K562 (cell line): ENCODE results near the gene EPB41L3. TPM values are rescaled to one million over a fixed set of nuclear protein-coding genes. Genes with fewer than 3 reads are reported as not detected.

Source experiments
- ATAC-seq: fragments of 200-7000 bp; cut with Tn5 transposase; 3 replicates; pipeline ENCODE4 v1.9.1; 2020; ENCODE audit warnings: moderate library complexity
- BruUV-seq: library from RNA; stranded (reverse); fragments of 400-500 nt; replicated peaks from 2 replicates; lab custom pipeline; 2021; lab: Mats Ljungman, UMichigan
- CTCF ChIA-PET: fragments of 300-600 bp; formaldehyde crosslinking; extraction: SDS; loops from one replicate; lab custom pipeline; 2021; ENCODE audit warnings: low intra/inter-chr PET ratio; lab: Yijun Ruan, JAX
- POLR2A ChIA-PET: fragments of 300-600, 350-650 bp; sonication (Branson Sonifier 250); formaldehyde crosslinking; extraction: SDS; loops from one replicate; lab custom pipeline; 2021; ENCODE audit warnings: antibody characterized with exemption, inconsistent platforms; lab: Yijun Ruan, JAX
- DNase-seq, 4 experiments: peaks; one replicate each; pipeline versions ENCODE4 v3.0.0 to v3.0.0-alpha.2; 2011 to 2018; ENCODE audit warnings: low spot score in 3 of 4, mixed read lengths in 3 of 4; ENCODE audit errors: extremely low read depth in 1 of 4
- FAIRE-seq: peaks from 2 replicates; lab custom pipeline; 2011; peaks lifted over from hg19 to GRCh38; lab: Jason Lieb, UNC
- H2AFZ ChIP-seq: 2 replicates; pipeline ENCODE4 v1.6.0; 2011; ENCODE audit warnings: low read depth, low read length, control low read depth, inconsistent platforms
- H3K27ac ChIP-seq: fragments of 200-600 bp; 3 replicates; pipeline ENCODE4 v1.8.0; 2011; ENCODE audit warnings: low read depth, mild to moderate bottlenecking, control low read depth, inconsistent platforms, low read length, moderate library complexity, mixed read lengths; ENCODE audit errors: extremely low read depth
- H3K27me3 ChIP-seq, 2 experiments: fragments of 300-600 bp in 1 of 2; 2 replicates in 1 of 2; 3 replicates in 1 of 2; pipeline versions ENCODE4 v1.6.0 to v1.8.0; 2011; ENCODE audit warnings: inconsistent platforms in 2 of 2, low read length in 2 of 2, mild to moderate bottlenecking in 1 of 2, mixed read lengths in 1 of 2, moderate library complexity in 1 of 2; ENCODE audit not compliant: control insufficient read depth in 2 of 2, insufficient read depth in 2 of 2
- H3K36me3 ChIP-seq: fragments of 300-600 bp; 3 replicates; pipeline ENCODE4 v1.8.0; 2011; ENCODE audit warnings: mild to moderate bottlenecking, low read length, inconsistent platforms; ENCODE audit not compliant: control insufficient read depth, insufficient read depth
- H3K4me1 ChIP-seq, 2 experiments: fragments of 200-600 bp in 1 of 2; replicated peaks in 1 of 2; 2 replicates in 1 of 2; 3 replicates in 1 of 2; pipeline versions ENCODE4 v1.5.1 to v1.8.0; 2011; ENCODE audit warnings: inconsistent platforms in 2 of 2, low read length in 2 of 2, mild to moderate bottlenecking in 1 of 2, mixed read lengths in 1 of 2, moderate library complexity in 1 of 2; ENCODE audit not compliant: control insufficient read depth in 2 of 2, insufficient read depth in 2 of 2
- H3K4me2 ChIP-seq: 2 replicates; pipeline ENCODE4 v1.6.1; 2011; ENCODE audit warnings: low read length, control low read depth, inconsistent platforms, mixed read lengths; ENCODE audit not compliant: insufficient read depth
- H3K4me3 ChIP-seq: fragments of 200-600 bp; sonication (generic), shearing (Covaris generic); 2 replicates; pipeline ENCODE4 v1.5.1; 2016; ENCODE audit warnings: control low read depth, inconsistent platforms
- H3K79me2 ChIP-seq: fragments of 200-600 bp; 3 replicates; pipeline ENCODE4 v1.8.0; 2011; ENCODE audit warnings: low read length, inconsistent platforms; ENCODE audit not compliant: control insufficient read depth, insufficient read depth
- H3K9ac ChIP-seq, 2 experiments: 2 replicates each; pipeline versions ENCODE4 v1.6.0 to v1.6.1; 2011; ENCODE audit warnings: low read depth in 2 of 2, low read length in 2 of 2, control low read depth in 1 of 2, inconsistent platforms in 1 of 2, mild to moderate bottlenecking in 1 of 2, mixed read lengths in 1 of 2; ENCODE audit not compliant: insufficient read depth in 1 of 2
- H3K9me1 ChIP-seq: one replicate; pipeline ENCODE4 v1.6.0; 2011; ENCODE audit warnings: inconsistent platforms, mild to moderate bottlenecking, low read length, moderate library complexity; ENCODE audit not compliant: control insufficient read depth, insufficient read depth
- H3K9me3 ChIP-seq: replicated peaks from 2 replicates; pipeline ENCODE4 v1.5.1; 2011; ENCODE audit warnings: low read depth, low read length, inconsistent platforms; ENCODE audit not compliant: control insufficient read depth, insufficient read depth
- H4K20me1 ChIP-seq: replicated peaks from 2 replicates; pipeline ENCODE4 v1.6.1; 2011; ENCODE audit warnings: low read length, inconsistent platforms, mixed read lengths; ENCODE audit not compliant: control insufficient read depth, insufficient read depth
- CEBPZ ChIP-seq: fragments of 150-350 bp; IDR thresholded peaks from 2 replicates; pipeline ENCODE4 v1.6.1; 2014; ENCODE audit warnings: low read depth, mild to moderate bottlenecking, low read length, borderline replicate concordance
- E2F5 ChIP-seq: sonication (generic); formaldehyde crosslinking; IDR thresholded peaks from 2 replicates; pipeline ENCODE4 v1.8.0; 2022; ENCODE audit warnings: mild to moderate bottlenecking, missing genetic modification reagents
- HNRNPUL1 ChIP-seq: fragments of 200-400 bp; formaldehyde crosslinking; IDR thresholded peaks from 2 replicates; pipeline ENCODE4 v1.6.1; 2017; ENCODE audit warnings: low read length
- IRF9 ChIP-seq: fragments of 450-650 bp; IDR thresholded peaks from 2 replicates; pipeline ENCODE4 v1.6.1; 2016; ENCODE audit warnings: missing biosample characterization, missing genetic modification characterization
- KDM2B ChIP-seq: fragments of 250-450 bp; sonication (Bioruptor Pico); IDR thresholded peaks from 2 replicates; pipeline ENCODE4 v1.8.0; 2021; ENCODE audit warnings: mild to moderate bottlenecking, moderate library complexity
- MED1 ChIP-seq: sonication (generic); formaldehyde crosslinking; IDR thresholded peaks from 2 replicates; pipeline ENCODE4 v1.8.1; 2023; ENCODE audit warnings: missing genetic modification reagents, borderline replicate concordance
- MLX ChIP-seq, 2 experiments: fragments of 450-650 bp in 1 of 2; sonication (generic) in 1 of 2; formaldehyde crosslinking; conservative IDR thresholded peaks; 2 replicates each; pipeline versions ENCODE4 v1.4.0 to v1.8.1; 2020 to 2022; ENCODE audit warnings: mild to moderate bottlenecking in 1 of 2, missing genetic modification reagents in 1 of 2
- NFIC ChIP-seq: fragments of 450-650 bp; IDR thresholded peaks from 2 replicates; pipeline ENCODE4 v1.6.1; 2017; ENCODE audit warnings: mild to moderate bottlenecking, inconsistent platforms
- NR2C2 ChIP-seq, 2 experiments: fragments of 200-800 bp in 1 of 2; sonication (Bioruptor generic) in 1 of 2; sonication (generic) in 1 of 2; formaldehyde crosslinking in 1 of 2; IDR thresholded peaks; 2 replicates each; pipeline versions ENCODE4 v1.6.1 to v1.8.0; 2016 to 2022; ENCODE audit warnings: mild to moderate bottlenecking in 1 of 2, missing compliant biosample characterization in 1 of 2, missing genetic modification characterization in 1 of 2, missing genetic modification reagents in 1 of 2
- POLR2A ChIP-seq: fragments of 450-650 bp; conservative IDR thresholded peaks from 2 replicates; pipeline ENCODE4 v1.6.1; 2016
- SMARCB1 ChIP-seq: IDR thresholded peaks from 2 replicates; pipeline ENCODE4 v1.6.1; 2011; ENCODE audit warnings: improper control_type of control experiment, low read depth; ENCODE audit not compliant: insufficient read length
- ZFP91 ChIP-seq: sonication (generic); formaldehyde crosslinking; IDR thresholded peaks from 2 replicates; pipeline ENCODE4 v1.8.0; 2022; ENCODE audit warnings: mild to moderate bottlenecking, missing genetic modification reagents
- ZNF239 ChIP-seq: fragments of 250-450 bp; sonication (Bioruptor Pico); IDR thresholded peaks from 2 replicates; pipeline ENCODE4 v1.4.0; 2020; ENCODE audit warnings: mild to moderate bottlenecking
- WGBS: fragments of 100-300 bp; shearing (Covaris generic); methylation state at CpG from one replicate; pipeline ENCODE4 v1.1.6; 2016; ENCODE audit warnings: low coverage, mixed read lengths; ENCODE audit not compliant: insufficient coverage; ENCODE audit errors: missing lambda C conversion rate; 5-methylcytosine and 5-hydroxymethylcytosine counted together
- in situ Hi-C: fragments of 300-500 bp; cut with MboI; formaldehyde crosslinking; loops from 4 replicates; pipeline ENCODE4 v1.15.0; 2018; ENCODE audit warnings: inconsistent platforms, mixed read lengths
- intact Hi-C: fragments of 100-400 bp; cut with micrococcal nuclease; formaldehyde crosslinking; loops from 2 replicates; pipeline ENCODE4 v1.14.2; 2022
- polyA plus RNA-seq, 8 experiments: library from polyadenylated mRNA; depleted of rRNA in 4 of 8; stranded (reverse) in 5 of 8; unstranded in 3 of 8; fragments of >200 nt; fragmentation: Nextera tagmentation in 2 of 8; fragmentation: Illumina TruSeq in 1 of 8; extraction: Ambion mirVana in 2 of 8; extraction: Trizol in 1 of 8; gene quantifications; 2 replicates each; pipeline versions ENCODE4 v1.2.1 to v1.2.3, GENCODE V29; 2011 to 2014; ENCODE audit warnings: inconsistent platforms in 1 of 8, missing spikeins in 1 of 8
- total RNA-seq, 7 experiments: library from RNA; depleted of rRNA in 6 of 7; stranded (reverse); fragments of >200 nt in 6 of 7; fragmentation: Illumina TruSeq in 2 of 7; extraction: Trizol in 2 of 7; gene quantifications; 2 replicates each; pipeline versions ENCODE4 v1.2.1 to v1.2.3, GENCODE V29; 2011 to 2021; ENCODE audit warnings: low replicate concordance in 1 of 7

The EPB41L3 gene
- total and polyA plus RNA-seq, 9 of the 15 experiments (the other 6 are each of a cell fraction or from before 2014, with no cell fraction given) = 0.44 to 0.49 TPM; not detected in 7

- H3K79me2 ChIP-seq = no peaks in the 10 kb centered on the region
- BruUV-seq = no TSS peak
- ATAC-seq = no peak
- H3K4me1 ChIP-seq = no peaks in the 10 kb centered on the region
- H3K9ac ChIP-seq = no peak overlapping the region
- H4K20me1 ChIP-seq = no peaks in the 10 kb centered on the region
- no peak overlapping the region for H3K4me3 ChIP-seq
- ChIA-PET CTCF (no interaction called here), POLR2A (no interaction called here)
- 1% methylated on average over 6 of the region's 6 CpGs for WGBS
- FAIRE-seq = no peak
- H3K36me3 ChIP-seq = no peaks in the 10 kb centered on the region
- H3K4me2 ChIP-seq = no peak overlapping the region
- in situ Hi-C loops = no loop called here
- no peaks in the 10 kb centered on the region for H3K9me3 ChIP-seq
- no peak for DNase-seq
- no peak overlapping the region for H2AFZ ChIP-seq
- H3K27ac ChIP-seq = no peak overlapping the region
- no peaks in the 10 kb centered on the region for H3K27me3 ChIP-seq
- H3K9me1 ChIP-seq = no peaks in the 10 kb centered on the region
- intact Hi-C loops = no loop called here
- TF ChIP-seq HNRNPUL1 (no peak), NR2C2 (CRISPR knock-in tag; IDR thresholded peaks at IDR 0.05) (no peak), NR2C2 (tag; IDR thresholded peaks at IDR 0.05) (no peak), KDM2B (CRISPR knock-in tag) (no peak), ZFP91 (CRISPR knock-in tag) (no peak), E2F5 (CRISPR knock-in tag) (no peak), IRF9 (tag) (no peak), ZNF239 (CRISPR knock-in tag) (no peak), SMARCB1 (no peak), CEBPZ (no peak), MED1 (CRISPR knock-in tag) (no peak), MLX (CRISPR knock-in tag; conservative IDR thresholded peaks at IDR 0.05) (no peak), NFIC (no peak), POLR2A (no peak)
These were observed 66.6 kb downstream of the EPB41L3 start for GRCh38 chr18:5476961-5477800.
